Measurements from ENCODE around the gene RNASEH2A.
A peak's percentile ranks its signal among the peaks of the same experiment; 100 is the strongest.

RNASEH2A gene

GRCh38 chr19:12782424-12783290 lies 23.7 kb upstream of the RNASEH2A start:
- DNase-seq (ENCODE audit: low read depth): peak; percentile 84

- peak; percentile 53 for DNase-seq (ENCODE audit: low read depth)
Observed at GRCh38 chr19:12783291-12783848, 23.0 kb upstream of the RNASEH2A start.

GRCh38 chr19:12783849-12784393 lies 22.5 kb upstream of the RNASEH2A start:
- no peak for DNase-seq (ENCODE audit: low read depth)

DNA sequence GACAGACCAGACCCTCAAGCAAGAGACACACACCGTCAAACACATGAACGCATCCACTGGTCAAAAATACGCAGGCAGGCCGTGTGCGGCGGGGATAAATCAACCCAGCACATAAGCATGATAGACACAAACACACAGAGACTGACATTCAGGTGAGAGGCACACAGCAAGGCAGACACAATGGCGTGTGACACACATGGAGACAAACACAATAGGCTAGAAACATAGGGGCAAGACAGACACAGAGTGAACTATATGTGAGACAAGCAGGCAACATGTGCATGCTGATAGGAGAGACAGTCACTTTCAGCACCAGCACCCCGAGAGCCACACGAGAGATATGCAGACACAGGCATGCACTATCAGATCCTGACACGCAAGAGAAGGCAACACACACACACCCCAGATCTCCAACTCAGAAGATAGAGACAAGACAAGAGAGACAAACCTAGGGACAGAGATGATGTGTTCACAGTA lies 22.0 kb upstream of the RNASEH2A start:
- DNase-seq (ENCODE audit: low read depth): peak; percentile 28

DNA sequence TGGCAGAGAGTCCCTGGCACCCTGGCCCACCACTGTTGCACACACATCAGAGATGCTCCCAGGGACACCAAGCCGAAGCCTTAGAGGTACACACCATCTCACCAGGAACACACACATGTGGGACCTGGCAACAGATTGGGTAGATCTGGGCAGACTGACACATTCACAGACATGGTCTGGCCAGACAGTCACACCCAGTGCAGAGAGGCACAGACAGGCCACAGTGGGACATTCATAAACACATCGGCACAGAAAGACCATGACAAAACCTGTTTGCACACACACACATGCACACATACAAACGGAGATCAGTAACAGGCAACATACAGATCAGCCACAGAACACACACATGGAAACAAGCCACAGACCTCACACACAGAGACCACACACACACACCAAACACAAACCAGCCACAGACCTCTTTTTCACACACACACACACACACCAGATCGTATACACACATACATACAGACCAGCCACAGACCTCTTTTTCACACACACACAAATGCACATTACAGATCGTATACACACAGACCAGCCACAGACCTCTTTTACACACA lies 21.4 kb upstream of the RNASEH2A start:
- DNase-seq (ENCODE audit: low read depth): no peak

DNA sequence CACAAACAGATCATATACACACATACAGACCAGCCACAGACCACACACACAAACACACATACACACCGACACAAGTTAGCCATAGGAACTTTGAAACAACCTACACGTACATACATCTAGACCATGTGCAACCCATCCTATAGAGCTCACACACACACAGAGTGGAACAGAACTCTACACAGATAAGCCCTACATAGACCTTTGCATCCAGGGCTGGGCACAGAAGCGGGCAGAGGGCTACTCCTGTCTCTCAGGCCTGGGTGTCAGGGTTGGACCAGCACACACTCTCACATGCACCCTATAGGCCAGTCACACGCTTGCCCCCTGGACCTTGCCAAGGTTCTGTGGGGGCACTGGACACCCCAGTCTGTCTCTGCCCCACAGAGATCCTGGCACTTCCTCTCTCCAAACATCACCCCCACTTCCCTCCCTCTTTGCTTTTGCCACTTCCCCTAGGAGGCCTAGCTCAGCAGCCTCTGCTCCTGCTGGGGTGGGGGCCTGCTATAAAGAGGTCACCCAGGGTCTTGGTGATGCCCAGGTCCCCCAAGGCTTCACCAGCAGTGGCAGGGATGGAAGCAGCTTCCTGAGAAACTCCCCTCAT lies 20.9 kb upstream of the RNASEH2A start:
- no peak for DNase-seq (ENCODE audit: low read depth)

DNA sequence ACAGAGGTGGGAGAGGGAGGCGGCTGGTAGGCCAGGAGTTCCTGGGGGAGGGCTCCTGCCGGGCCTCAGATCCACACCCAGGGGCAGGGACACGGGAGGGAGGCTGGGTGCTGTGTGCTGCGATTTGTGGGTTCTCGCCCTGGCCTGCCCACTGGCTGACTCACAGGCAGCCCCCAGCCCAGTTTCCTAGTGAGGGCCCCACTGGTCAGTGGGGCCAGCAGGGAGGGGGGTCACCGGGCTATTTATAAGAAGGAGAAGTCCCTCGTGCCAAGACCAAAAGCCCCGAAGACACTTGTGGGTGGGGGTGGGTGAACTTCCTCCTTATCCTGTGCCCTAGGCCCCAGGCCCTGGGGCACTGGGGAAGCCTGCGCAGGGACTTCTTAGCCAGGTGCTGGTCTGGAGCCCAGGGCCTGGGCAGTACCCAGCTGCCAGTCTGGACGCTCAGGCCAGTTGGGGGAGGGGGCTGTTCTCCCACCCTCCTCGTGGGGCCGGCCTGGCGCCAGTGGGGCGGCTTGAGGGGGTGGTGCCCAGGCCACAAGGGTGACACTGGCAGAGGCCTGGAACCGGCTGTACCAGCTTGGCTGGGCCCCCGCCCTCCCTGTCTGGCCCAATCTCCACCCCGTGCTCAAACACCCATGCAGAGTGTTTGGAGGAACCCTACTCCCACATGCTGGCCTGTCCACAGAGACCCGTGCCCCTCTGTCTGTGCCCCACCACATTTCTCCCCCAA lies 20.1 kb upstream of the RNASEH2A start:
- DNase-seq (ENCODE audit: low read depth): no peak

DNA sequence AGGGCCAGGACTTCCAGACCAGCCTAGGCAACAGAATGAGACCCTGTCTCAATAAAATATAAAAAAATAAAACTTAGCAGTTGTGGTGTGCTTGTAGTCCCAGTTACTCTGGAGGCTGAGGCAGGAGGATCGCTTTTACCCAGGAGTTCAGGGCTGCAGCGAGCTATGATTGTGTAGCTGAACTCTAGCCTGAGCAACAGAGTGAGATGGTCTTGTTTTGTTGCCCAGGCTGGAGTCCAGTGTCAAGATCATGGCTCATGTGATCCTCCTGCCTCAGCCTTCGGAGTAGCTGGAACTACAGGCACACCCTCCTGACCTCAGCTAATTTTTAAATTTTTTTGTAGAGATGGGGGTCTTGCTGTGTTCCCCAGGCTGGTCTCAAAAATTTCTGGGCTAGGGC lies 19.4 kb upstream of the RNASEH2A start:
- DNase-seq (ENCODE audit: low read depth): no peak

GRCh38 chr19:12787458-12787857 lies 18.9 kb upstream of the RNASEH2A start:
- DNase-seq (ENCODE audit: low read depth): no peak

GRCh38 chr19:12788042-12788681 lies 18.2 kb upstream of the RNASEH2A start:
- no peak for DNase-seq (ENCODE audit: low read depth)

- DNase-seq (ENCODE audit: low read depth): peak; percentile 74
Observed at GRCh38 chr19:12788682-12789097, 17.7 kb upstream of the RNASEH2A start.

DNA sequence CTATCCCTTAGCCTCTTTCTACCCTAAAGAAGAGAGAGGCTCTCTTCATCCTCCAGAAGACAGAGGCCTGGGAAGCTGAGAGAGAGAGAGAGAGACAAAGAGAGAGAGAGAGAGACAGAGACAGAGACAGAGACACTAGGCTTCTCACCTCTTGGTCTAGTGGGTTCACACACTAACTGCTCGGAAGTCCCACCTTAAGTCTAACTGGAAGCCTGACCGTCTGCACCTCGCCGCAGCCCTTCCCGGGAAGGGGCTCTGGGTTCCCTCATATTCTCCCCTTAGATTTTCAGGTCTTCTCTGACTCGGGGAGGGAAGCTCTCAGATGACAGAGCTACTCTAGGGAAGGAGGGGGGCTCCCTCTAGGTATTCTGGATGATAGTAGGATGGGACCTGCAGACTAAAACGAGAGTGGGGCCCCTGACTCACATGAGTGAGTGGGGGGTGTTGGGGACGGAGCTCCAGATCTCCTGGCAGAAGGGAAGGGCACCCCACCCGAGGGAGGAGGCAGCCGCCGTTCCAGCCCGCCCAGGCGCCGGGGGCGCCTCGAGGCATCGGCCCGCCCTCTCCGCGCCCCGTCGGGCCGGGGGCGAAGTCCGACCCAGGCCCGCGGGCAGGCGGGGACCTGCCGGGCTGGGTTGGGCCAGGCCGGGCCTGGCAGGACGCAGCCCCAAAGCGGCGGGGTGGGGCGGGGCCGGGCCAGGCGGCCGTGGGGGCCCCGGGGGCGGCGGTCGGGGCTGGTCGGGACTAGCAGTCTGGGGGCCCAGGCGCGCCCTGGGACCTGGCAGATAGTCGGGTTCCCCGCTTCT lies 17.1 kb upstream of the RNASEH2A start:
- DNase-seq (ENCODE audit: low read depth): peak; percentile 56

- peak; percentile 96 for DNase-seq (ENCODE audit: low read depth)
Observed at GRCh38 chr19:12789904-12790619, 16.3 kb upstream of the RNASEH2A start.

GRCh38 chr19:12790628-12791344 lies 15.6 kb upstream of the RNASEH2A start:
- DNase-seq (ENCODE audit: low read depth): peak; percentile 27

- peak; percentile 97 for DNase-seq (ENCODE audit: low read depth)
Observed at GRCh38 chr19:12791345-12792050, 14.9 kb upstream of the RNASEH2A start, which contains the start of gene JUNB. Gene JUNB, plus strand, starts transcription at chr19:12791486. Its CDS starts 286 bp downstream, at chr19:12791772.

DNA sequence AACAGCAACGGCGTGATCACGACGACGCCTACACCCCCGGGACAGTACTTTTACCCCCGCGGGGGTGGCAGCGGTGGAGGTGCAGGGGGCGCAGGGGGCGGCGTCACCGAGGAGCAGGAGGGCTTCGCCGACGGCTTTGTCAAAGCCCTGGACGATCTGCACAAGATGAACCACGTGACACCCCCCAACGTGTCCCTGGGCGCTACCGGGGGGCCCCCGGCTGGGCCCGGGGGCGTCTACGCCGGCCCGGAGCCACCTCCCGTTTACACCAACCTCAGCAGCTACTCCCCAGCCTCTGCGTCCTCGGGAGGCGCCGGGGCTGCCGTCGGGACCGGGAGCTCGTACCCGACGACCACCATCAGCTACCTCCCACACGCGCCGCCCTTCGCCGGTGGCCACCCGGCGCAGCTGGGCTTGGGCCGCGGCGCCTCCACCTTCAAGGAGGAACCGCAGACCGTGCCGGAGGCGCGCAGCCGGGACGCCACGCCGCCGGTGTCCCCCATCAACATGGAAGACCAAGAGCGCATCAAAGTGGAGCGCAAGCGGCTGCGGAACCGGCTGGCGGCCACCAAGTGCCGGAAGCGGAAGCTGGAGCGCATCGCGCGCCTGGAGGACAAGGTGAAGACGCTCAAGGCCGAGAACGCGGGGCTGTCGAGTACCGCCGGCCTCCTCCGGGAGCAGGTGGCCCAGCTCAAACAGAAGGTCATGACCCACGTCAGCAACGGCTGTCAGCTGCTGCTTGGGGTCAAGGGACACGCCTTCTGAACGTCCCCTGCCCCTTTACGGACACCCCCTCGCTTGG lies 14.1 kb upstream of the RNASEH2A start:
- peak; percentile 79 for DNase-seq (ENCODE audit: low read depth)

- no peak for DNase-seq (ENCODE audit: low read depth)
Observed at GRCh38 chr19:12792853-12793289, 13.5 kb upstream of the RNASEH2A start.
